ENCODE data around the gene ZNF70.

GRCh38 chr22:23714596-23715578 is 36.0 kb downstream of the ZNF70 start:
- no peak for TF ChIP-seq CTCF (IDR thresholded peaks at IDR 0.05)
- no peak for TF ChIP-seq POLR2AphosphoS5 (IDR thresholded peaks at IDR 0.05)
